HL-60/S4 treated with retinoic acid at 250 ng/mL for 4 days and 3 days (cell line): ENCODE data around the gene UVRAG.

Experiments used
- in situ Hi-C: fragments of 300-500 bp; cut with MboI; formaldehyde crosslinking; loops from 2 replicates; pipeline ENCODE4 v1.7.0; 2022; ENCODE audit warnings: low sequenced_read_pairs

UVRAG gene

DNA sequence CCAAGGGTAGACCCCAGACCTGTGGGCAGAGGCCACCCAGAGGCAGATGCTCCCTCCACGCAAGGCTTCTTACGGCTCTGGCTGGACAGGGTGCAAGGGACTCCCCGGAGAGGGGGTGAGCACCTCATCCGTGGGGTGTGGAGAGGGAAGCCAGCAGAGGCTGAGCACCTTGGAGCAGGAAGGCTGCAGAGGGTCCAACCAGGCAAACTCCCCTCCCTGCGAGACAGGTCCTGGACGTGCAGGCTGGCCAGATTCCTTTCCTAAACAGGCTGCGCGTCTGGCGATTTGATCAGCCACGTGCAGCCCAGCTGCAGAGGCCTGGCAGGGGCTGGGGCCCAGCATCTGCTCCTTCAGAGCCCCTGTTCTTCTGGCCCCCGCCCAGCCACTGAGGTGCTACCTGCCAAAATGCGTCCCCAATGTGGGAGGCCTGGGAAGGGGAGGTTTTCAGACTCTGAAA, 342.0 kb downstream of the UVRAG start:
- in situ Hi-C loops, result no loop called here

DNA sequence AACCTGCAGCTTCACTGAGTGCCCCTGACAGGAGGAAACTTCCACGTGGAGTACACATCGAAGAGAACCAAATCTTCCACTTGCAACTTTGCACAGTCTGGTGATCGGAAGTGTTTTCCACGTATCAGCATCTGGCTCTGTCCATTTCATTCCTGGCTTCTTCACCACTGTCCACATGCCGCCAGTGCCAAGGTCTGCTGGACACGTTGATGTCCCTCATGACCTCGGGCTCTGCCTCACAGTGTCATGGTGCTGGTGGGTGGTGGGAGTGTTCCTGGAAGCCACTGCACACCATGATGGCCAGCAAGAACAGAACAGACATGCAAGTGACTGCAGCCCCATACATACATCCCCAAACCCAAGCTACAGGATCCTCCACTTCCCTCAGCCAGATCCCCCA, 342.9 kb downstream of the UVRAG start:
- in situ Hi-C loops, result no loop called here

DNA sequence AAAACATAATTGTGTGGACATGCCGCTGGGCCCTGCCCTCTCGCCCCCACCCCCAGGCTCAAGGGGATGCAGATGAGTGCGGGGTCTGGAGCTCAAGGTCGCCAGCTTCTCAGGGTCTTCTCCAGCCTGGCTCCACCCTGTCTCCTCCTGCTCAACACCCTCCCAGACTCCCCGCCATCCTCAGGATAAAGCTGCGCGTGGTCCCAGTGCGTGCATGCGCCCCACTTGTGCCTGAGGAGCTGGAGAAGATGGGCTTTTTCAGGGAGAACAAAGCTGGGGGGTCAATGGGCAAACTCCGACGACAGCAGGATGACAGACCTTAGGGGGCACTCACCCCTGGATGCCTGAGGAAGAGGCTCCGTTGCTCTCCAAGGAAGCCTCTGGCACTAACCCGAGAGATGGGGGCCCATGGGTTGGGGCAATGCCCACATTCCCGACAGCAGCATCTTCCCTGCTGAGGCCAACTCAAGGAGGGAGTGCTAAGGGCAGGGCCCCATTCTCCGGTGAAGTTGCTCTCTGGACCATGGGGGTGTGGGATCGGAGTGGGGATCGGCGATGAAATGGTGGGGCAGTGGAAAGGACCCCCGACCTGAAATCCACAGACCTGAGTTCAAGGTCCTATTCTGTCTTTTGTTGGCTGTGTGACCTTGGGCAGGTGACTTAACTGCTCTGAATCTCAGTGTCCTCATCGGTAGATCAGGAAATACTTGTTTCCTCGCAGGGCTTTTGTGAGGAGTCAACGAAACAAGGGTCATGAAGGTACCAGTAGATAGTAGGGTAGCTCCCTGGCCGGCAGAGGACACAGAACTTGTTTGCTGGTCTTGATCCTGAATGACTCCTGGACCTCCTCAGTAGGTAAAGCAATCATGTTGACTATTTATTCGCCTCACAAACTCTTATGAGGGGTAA, 343.6 kb downstream of the UVRAG start:
- in situ Hi-C loops, result no loop called here

DNA sequence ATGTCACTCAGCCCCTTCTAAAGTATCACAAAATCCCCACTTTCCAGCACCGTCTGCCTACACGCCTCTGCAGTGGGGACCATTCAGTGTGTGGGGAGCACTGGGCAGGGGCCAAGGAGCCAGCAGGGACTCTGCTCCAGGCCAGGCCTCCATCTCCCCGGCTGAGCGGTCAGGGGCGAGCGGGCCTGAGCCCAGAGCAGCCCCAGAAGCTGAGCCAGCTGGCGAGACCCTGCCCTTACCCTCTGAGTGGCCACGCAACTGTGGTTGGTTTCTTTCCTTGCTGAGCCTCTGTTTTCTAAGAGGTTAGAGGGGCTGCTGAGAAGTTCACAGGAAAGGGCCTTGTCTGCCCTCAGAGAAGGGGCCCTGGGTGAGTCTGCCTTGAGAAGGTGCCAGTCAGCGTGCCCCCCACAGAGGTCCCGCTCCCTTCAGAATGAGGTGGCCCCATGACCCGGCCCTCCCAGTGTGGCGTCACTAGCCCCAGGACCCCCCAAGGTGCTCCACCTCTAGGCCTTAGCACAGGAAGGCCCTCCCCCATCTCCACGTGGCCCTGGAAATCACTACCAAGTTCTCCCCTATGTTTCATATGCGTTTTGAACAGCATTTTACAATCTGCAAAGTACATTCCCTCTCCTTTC, 344.4 kb downstream of the UVRAG start:
- in situ Hi-C loops, result no loop called here

DNA sequence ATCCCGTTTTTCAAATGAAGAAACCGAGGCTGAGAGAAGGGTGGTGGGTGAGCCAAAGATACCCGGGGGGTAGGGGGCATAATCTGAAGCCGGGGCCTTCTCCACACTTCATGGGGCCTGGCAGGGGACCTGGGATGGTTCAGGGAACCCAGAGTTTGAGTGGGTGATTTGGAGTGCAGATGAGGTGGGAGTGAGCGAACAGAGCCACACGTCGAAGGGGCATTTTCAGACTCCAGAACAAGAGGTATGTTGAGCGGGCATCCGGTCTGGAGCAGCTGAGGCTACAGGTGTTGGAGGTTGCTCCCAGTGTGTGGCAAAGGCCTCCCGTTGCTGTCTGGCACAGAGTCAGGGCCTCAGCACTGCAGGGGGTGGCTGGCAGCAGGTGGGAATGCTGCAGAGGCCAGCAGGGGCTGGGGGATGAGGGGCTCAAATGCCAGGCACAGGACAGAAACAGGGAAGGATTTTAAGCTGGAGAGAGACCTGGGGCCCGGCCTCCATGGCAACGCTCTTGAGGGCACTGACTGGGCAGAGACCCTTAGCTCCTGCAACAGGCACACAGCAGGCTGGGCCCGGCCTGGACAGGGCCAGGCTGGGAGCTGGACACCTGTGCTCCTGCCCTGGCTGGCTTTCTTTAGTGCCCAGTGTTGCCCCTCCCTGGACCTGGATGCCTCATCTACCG, 345.1 kb downstream of the UVRAG start:
- in situ Hi-C loops, result no loop called here

DNA sequence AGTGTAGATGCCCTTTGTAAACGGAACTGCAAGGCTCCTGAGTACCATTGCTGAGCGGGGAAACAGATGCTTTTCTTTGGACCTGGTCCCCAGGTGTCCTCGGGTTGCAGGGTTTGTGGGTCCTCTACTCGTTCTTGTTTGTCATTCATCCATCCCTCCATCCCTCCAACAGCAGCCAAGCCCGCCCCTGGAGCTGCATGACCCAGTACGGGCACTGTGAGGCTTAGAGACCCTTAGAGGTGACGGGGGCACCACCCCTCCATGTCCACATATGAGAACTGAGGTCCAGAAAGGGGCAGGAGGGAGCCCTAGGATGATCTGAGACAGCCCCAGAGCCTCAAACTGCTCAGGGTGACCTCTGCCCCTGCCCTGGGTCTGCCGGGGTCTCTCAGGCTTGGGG, 345.8 kb downstream of the UVRAG start:
- in situ Hi-C loops, result no loop called here

DNA sequence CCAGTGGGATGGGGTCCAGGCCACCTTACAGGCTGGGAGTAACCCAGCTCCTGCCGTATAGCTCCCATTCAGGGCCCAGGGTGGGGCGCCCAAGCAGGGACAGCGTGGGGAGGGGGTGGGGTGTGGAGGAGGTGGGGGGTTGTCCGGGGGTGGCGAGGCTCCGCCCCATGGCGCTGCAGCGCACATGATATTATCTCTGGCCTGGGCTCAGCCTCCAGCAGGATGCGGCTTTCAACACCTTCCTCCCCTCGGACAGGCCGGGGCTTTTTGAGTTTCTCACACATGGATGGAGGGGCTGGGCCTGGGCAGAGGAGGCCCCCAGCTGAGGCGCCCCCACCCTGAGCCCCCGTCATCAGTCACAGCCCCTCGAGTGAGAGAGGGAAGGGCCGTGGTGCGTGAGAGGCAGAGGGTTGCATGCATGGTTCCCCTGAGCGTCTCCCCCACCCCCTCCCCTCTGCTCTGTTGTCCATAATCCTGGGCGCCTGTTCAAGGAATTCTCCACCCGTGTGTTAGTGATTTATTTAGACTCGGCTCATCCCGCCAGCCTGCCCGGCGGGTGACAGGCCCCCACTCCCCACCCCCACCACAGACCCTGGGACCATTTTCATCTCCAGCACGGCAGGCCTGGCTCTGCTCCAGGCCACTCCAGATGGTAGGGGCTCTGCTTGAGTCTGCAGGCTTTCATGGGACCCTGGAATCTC, 346.4 kb downstream of the UVRAG start:
- in situ Hi-C loops, result no loop called here

DNA sequence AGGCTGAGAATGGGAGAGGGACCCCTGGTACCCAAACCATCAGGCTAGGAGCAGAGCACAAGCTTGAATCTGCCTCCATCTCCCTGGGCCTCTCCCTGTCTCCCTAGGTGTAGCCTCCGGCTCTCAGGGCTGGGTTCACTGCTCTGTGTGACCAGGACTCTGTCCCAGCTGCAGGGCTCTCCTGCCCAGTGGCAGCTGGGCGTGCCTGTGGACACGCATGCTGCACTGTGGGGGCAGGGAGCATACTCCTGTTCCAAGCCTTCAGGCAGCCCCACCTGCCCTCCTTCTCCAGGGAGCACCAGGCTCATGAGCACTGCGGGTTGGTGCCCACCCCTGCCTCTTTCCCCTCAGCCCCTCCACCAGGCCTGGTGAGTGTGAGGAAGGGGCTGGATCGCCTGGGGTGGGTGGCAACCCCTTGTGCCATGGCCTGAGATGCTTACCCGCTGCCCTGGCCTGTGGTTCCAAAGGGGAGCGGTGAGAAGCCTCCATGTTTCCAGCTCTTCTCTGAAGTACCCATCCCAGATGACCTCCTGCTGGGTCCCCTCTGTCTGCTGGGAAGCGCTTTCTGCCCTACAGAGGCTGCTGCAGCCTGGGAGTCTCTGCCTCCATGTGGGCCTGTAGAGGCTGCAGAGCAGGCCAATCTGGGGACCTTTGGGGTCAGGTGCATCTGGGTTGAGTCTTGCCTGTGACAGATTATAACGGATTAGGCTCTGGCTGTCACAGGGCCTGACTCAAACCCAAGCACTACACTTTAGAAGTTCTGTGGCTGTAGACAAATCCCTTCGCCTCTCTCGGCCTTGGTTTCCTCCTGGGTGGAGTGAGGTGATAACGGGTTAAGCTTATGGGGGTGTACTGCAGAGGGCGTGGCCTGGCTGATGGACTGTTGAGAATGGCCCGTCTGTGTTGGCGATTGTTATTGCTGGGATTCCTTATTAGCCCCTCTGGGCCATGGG, 347.6 kb downstream of the UVRAG start:
- in situ Hi-C loops, result no loop called here

DNA sequence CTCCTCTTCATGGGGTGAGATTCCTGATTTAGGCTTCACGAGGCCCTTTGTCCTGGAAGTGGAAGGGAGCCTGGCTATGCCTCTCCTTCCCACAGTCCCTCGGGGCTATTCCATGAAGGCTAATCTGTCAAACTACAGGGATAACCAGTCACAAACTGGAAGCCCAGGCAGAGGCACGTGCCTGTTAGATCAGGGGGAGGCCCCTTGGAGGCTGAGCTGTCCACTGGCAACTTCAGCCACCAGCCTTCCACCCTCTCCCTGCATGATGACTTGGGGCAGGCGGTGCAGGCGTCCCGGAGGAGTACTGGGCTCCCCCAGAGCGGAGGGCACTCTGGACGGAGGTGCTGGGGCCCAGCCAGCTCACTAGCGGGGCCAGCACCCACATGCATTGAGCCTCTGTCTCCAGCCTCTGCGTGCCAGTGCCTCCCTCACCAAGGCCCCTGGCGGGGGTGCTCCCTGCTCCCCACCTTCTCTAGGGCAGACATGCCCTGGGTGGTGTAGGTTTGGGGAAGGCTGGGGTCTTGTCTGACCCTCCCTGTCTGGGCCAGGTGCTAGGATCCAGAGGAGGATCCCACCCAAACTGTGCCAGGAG, 348.4 kb downstream of the UVRAG start:
- in situ Hi-C loops, result no loop called here

DNA sequence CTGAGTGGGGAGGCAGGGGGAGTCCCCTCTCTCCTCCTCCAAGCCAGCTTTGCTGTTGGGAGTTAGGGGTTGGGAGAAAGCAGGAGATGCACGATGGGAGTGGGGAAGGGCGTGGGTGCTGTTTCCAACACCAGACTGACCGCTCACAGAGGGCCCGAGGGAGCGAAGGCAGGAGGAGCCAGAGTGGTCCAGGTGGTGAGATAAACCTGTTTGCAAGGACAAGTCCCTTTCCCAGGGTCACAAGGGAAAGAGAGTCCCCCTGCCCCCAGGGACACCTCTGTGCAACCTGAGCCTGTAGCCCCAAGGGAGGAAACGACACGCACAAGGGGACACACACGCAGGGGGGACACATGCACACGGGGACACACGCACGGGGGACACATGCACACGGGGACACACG, 349.1 kb downstream of the UVRAG start:
- in situ Hi-C loops, result no loop called here

DNA sequence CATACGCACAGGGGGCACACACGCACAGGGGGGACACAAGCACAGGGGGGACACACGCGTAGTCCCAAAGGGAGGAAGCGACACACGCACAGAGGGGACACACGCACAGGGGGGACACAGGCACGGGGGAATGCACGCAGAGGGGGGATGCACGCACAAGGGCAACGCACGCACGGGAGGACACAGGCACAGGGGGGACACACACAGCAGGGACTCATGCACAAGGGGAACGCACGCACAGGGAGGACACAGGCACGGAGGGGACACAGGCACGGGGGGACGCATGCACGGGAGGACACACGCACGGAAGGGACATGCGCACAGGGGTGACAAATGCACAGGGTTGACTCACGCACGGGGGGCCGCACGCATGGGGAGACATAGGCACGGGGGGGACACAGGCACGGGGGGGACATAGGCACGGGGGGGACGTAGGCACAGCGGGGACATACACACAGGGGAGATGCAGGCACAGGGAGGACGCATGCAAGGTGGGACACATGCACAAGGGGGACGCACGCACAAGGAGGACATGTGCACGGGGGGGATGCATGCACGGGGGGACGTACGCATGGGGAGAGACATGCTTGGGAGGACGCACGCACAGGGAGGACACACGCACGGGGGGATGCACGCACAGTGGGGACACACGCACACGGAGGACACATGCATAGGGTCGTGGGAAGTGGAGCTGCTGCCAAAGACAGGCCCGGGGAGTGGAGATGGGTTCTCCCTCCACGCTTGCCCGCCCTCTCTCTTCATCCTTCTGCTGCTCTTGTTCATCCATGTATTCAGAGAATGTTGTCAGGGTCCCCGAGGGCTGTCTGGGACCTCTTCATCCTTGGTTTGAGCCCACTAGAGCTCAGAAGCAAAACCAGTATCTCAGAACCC, 350.1 kb downstream of the UVRAG start:
- in situ Hi-C loops, result no loop called here

DNA sequence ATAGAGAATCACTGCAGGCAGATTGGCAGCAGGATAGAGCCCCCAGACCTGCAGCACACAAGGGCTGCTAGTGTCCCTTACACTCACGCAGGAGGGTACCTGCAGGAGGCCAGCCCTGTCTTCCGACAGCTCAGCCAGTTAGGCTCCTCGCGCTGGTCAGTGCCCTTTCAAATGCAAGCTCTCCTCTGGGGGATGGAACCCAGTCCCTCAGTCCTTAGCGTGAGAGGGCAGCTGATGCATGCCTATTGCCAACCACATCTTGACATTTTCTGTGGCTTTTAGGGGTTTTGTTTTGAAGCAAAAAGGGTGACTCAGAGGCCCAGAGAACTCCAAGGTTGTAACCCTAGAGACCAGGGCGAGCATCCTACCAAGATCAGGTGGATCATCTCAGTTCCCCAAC, 351.3 kb downstream of the UVRAG start:
- in situ Hi-C loops, result no loop called here

DNA sequence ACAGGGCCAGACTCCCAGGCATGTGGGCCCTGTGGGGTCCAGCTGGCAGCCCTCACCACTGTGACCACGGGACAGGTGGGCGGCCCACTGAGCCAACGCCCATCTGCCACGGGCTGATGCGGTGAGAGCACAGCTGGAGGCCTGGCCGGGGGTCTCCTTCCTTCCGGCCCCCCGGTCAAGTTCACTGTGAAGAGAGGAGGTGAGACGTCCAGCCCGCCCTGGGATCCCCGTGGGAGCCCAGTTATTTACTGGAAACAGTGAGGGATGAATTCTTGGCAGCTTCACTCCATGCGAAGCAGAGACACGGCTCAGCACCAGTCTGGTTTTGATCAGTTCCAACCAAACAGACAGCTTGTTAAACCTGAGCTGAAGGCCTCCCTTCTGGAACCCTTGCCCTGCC, 352.6 kb downstream of the UVRAG start:
- in situ Hi-C loops, result no loop called here

DNA sequence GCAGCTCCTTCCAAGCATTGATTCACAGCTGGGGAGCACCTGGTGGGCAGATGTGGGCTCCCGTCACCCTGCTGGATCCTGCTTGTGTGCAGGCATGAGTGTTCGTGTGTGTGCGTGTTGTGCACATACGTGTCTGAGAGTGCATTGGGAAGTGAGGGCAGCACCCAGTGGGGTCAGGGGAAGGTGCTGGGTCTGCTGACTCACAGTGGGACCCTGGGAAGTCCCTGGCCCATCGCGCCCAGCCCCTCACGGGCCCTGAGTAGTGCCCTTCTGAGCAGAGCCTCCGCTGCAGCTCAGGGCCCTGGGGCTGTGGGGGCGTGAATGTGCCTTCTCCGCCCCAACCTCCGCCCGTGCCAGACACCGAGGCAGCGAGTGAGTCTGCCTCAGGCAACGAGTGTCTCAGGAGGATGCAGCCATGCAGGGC, 354.5 kb downstream of the UVRAG start:
- in situ Hi-C loops, result no loop called here

DNA sequence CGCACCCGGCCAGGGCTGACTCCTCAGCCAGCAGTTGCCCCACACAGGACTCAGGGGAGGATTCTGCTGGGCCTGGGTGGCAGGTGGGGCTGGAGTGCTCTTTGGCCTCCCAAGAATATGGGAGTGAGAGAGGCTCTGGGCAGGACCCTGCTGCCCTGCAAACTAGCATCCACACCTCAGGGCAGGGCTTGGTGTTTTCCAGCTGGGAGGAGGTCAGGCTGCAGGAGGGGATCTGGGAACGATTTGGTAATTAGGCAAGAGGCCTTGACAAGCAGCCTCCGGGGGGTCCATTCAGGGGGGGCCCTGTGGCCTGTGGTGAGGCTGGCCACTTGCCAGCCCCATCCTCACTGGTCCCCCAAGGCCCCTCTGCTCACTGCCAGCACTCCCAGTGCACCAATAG, 355.5 kb downstream of the UVRAG start:
- in situ Hi-C loops, result no loop called here

DNA sequence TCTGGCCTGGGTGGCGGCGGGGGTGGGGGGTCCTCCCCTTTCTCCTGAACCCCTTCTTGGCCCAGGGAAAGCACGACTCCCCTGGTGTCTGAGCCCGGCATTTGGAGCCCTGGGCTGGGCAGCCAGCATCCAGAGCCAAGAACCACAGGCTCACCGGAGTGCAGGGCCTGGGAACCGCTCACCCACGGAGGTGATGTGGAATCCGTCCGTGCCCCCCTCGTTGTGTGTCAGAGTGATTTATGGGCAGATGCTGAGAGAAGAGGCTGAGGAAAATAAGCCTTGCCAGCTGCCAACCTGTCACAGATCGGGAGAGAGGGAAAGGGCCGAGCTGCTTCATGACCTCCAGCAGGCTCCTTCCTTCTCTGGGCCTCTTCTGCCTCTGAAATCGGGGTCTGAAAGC, 357.6 kb downstream of the UVRAG start:
- in situ Hi-C loops, result no loop called here

DNA sequence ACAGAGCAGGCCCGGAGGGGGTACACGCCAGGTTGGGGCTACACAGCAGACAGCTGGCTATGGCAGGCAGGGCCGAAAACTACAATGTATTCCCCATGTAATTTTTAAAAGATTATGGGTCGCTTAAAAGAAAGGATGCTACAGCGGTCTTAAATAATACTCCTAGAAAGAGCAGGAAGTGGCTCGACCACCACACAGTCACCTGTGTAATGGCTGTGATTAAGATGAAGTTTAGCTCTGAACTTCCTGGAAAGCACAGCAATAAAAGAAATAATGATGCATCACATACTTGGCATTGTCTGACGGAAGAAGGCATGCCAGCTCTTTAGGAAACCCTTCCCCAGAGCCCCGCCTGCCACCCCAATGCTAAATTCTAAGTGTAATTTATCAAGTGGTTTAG, 358.7 kb downstream of the UVRAG start:
- in situ Hi-C loops, result no loop called here

DNA sequence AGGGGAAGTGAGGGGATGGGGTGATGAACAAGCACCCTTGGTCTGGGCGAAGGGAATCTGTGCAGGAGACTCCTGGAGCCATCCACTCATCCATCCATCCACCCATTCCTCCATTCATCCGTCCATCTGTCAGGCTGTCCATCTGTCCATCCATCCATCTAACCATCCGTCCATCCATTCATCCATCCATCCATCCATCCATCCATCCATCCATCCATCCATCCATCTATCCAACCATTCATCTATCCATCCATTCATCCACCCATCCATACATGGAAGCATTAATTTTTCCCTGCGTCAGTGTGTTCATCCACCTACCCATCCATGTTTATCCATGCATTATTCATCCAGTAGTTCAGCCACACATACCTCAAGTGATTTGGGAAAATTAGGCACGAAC, 359.3 kb downstream of the UVRAG start:
- in situ Hi-C loops, result no loop called here

DNA sequence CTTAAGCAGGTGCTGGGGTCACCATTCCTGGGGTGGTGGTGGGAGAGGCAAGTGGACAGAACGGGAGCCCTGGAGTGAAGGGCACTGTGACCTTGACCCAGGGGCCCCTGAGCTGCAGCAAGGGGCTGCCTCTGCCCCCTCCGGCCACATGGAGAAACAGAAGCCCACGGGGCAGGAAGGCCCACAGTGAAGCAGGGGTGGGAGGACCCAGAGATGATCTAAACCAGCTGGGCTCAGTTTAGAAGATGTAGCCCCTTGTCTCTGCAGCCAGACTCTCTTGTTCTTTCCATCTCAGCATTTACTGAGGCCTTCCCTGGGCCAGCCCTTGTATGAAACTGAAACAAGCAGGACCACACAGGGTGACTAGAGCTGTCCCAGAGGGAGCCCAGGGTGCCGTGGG, 360.8 kb downstream of the UVRAG start:
- in situ Hi-C loops, result no loop called here
